Renal pelvis (tissue), 4 donors: ENCODE results near the gene DUSP2. TPM values are rescaled to one million over a fixed set of nuclear protein-coding genes. Genes with fewer than 3 reads are reported as not detected.

Experiments
- DNase-seq: peaks from one replicate; pipeline ENCODE4 v3.0.0-alpha.2; 2013
- polyA plus RNA-seq, 3 donors: library from polyadenylated mRNA; unstranded; fragments of 120-200 nt; gene quantifications; one replicate each; pipeline ENCODE4 v1.2.1, GENCODE V29; 2013; ENCODE audit not compliant: insufficient read length in 3 of 3

The DUSP2 gene
- polyA plus RNA-seq, 3 donors, result 3.1 to 4.9 (median 3.7) TPM

DNA sequence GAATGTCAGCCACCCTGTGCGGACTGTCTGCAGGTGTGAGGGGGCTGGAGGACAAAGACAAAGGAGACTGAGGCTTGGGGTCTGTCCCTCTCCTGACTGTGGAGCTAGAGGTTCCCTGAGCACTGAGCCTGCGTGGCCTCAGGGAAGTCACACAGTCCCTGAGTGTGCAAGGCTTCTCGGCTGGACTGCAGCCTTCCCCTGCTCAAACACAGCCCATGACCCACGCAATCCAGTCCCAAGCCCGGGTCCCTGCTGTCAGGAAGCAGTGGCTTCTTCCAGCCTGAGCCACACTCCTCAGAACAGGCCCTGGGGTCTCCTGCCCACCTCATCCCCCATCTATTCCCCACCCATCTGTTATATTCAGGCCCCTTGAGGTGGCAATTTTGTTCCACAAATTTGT is 9.6 kb downstream of the DUSP2 start:
- DNase-seq, result no peak

DNA sequence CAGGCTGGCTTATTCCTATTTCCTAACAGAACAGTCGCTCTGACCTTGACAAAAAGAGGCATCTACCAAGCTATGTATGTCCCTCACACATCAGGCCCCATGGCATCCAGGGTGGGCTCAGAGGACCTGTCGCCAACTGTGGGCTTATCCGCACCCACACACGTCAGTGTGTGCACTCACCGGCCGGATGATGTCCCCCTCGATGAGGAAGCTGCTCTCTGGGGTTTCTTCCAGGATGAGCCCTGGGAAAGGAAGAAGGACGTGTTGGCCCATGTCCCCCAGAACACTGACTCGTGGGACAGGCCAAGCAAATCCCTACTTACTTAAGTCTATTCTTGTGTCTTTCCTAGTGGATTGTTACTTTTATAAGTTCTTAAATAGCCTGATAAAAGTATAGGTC is 10.1 kb downstream of the DUSP2 start:
- no peak for DNase-seq

- no peak for DNase-seq
Measured at GRCh38 chr2:96134421-96134820, 10.8 kb downstream of the DUSP2 start.

DNA sequence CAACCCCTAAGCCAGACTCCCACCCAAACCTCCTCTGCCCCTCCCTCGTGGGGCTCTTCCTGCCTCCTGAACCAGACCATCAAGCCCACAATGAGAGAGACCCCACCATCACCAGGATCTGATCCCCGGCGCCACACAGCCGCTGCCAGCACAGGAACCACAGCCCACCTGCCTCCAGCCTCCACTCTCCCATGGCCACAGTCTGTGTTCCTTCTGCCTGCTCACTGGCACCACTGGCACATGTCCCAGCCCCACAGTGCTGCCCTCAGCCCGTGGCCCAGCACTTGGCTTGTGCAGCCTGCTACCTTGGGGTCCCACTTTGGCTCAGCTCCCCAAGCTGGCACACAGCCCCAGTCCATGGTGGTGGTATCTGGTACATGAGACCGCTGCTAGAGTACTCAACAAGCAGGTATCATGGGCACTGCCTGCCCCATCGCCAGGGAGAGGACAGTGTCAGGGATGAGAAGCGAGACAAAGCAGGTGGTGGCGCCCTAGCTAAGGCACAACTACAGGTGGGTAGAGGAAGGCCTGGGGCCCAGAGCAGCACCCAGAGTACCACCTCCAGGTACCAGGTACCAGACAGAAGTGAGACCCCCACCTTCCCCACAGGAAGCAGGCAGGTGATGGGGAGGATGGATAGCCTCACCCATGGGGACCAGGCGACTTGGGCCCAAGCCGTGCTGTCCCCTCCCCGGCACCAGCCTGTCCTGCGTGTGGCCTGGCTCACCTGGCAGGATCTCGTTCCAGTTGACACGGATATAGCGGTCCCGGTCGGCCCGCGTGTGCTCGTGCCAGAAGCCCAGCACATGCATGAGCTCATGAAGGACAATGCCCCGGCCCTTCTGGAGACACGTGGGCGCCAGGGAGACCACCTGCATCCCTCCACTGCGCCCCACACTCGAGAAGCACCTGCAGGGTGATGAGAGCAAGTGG is 13.2 kb downstream of the DUSP2 start:
- DNase-seq, result no peak

DNA sequence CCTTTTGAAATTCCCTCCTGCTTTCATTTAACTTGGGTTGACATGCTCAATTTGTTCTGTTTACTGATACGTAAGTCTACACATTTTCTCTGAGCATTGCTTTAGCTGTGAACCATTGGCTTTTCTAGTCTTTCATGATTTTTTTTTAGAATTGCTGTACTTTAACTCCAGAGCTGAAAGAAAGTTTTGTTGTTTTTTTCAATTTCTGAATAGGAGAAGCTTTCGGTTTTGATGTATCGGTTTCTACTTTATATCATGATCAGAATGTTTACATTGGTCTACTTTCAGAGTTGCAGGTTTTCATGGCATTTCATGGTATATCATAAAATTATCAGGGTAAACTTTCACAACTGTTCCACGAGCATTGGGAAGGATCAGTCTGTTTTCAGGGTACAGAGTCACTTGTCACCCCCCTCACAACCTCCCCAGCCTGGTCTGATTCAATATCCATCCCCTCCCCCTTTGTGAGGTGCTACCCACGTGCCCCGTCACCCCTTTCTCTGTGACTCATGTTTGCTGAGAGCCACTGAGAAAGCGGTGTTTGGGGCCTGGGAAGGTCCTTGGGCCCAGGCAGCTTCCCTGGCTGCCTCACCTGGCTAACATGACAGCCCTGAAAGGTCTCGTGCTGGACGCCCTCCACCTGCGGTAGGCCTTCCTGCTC is 14.0 kb downstream of the DUSP2 start:
- no peak for DNase-seq

GRCh38 chr2:96130483-96130882 is 14.8 kb downstream of the DUSP2 start:
- no peak for DNase-seq

GRCh38 chr2:96129528-96130120 is 15.6 kb downstream of the DUSP2 start:
- no peak for DNase-seq

- DNase-seq, result no peak
Measured at GRCh38 chr2:96128456-96128855, 16.8 kb downstream of the DUSP2 start.

GRCh38 chr2:96124406-96125265 is 20.6 kb downstream of the DUSP2 start:
- DNase-seq, result no peak

- DNase-seq, result no peak
Measured at GRCh38 chr2:96123936-96124335, 21.3 kb downstream of the DUSP2 start.

- DNase-seq, result no peak
Measured at GRCh38 chr2:96123290-96123689, 21.9 kb downstream of the DUSP2 start.

GRCh38 chr2:96122391-96122790 is 22.8 kb downstream of the DUSP2 start:
- DNase-seq, result no peak

GRCh38 chr2:96121414-96121813 is 23.8 kb downstream of the DUSP2 start:
- no peak for DNase-seq

DNA sequence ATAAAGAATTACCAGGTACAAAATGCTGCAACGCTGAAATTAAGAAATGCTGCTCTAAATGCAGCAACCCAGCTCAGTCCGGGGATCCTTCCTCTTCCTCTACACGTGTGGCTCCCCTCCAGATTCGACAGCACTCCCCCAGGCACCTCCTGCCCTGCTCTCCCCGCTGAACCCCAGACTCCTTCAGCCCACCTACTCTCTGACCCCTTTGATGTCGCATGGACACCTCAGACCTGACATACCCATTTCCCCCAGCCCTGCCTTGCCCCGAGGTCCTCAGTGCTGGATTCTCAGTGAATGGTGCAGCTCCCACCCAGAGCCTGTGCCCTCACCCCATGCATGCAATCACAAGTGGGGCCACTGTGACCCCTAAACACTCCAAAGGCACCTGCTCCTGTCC is 24.2 kb downstream of the DUSP2 start:
- DNase-seq, result no peak

DNA sequence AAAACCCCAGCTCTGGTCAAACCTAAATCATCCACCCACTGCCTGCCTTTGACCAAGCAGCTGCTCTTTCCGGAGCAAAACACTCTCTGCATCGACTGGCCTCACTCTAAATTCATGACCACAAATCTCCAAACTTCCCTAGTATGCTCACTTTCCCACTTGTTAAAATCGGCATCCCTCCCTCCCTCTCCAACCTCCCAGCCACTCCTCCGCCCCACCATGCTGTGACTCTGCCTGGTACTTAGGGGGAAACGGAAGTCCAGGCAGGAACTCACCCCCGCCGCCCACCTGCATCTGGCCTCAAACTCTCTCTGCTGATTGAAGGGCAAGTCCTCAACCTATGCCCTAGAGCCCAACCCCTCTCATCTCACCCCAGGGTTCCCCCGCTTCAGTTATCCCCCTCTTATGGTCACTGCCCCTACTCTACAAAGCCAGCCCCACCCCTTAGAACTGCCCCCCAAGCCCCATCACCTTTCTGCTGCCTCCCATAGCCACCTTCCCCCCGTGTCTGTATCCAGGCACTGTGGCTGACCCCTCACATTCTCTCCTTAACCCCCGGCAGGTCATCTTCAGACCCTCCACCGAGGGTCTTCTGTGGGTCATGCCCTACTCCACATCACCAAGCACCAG is 25.0 kb downstream of the DUSP2 start:
- no peak for DNase-seq

GRCh38 chr2:96119389-96119751 is 25.9 kb downstream of the DUSP2 start:
- no peak for DNase-seq

- no peak for DNase-seq
Measured at GRCh38 chr2:96118698-96119388, 26.4 kb downstream of the DUSP2 start.

GRCh38 chr2:96117701-96118588 is 27.3 kb downstream of the DUSP2 start:
- no peak for DNase-seq

DNA sequence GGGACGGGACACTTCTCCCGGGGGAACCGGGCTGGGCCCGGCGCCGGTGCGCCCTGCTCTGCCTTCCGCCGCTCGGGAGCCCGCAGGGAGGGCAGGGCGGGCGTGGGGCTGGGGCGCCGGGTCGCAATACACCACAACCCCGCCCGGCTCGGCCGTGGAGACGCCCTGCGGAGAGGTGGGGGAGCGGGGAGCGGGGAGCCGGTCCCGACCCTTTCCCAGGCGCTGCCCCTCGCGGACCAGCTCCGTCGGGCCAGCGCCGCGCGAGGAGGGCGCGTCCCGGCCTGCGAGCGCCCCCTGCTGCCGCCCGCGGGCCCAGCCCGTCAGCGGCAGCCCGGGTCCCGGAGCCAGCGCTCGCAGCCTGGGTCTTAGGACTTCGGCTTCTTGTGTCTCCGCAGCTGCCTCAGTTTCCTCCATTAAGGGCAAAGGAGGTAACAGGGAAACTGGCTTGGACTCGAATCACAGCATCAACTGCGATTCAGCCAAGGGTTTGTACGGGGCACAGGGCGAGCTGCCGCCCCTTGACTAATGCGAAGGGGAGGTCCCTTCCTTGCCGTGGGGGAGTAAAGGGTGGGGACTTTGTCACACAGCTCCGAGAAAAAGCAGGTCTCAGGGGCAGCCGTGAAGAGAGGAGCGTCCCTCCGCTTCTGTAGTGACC is 28.2 kb downstream of the DUSP2 start:
- DNase-seq, result no peak
